Natural killer cell (primary cell): ENCODE results near the gene SBNO2. TPM values are rescaled to one million over a fixed set of nuclear protein-coding genes. Genes with fewer than 3 reads are reported as not detected.

Experiments used
- ATAC-seq, 3 donors: fragments of 150-1000 bp in 2 of 3; fragments of 200-7000 bp in 1 of 3; cut with Tn5 transposase; 1 replicate in 1 of 3; 2 replicates in 2 of 3; pipeline ENCODE4 v1.10.0; 2021; ENCODE audit warnings: mild to moderate bottlenecking in 2 of 3, moderate library complexity in 2 of 3
- DNase-seq, 2 donors: peaks; one replicate each; pipeline versions ENCODE4 v3.0.0 to v3.0.0-alpha.2; 2013 to 2021; ENCODE audit warnings: mixed read lengths in 1 of 2
- H3K27ac ChIP-seq: one replicate; pipeline ENCODE4 v1.5.1; 2013; ENCODE audit warnings: mild to moderate bottlenecking, low read length
- H3K27me3 ChIP-seq: one replicate; pipeline ENCODE4 v1.6.1; 2013; ENCODE audit warnings: low read length; ENCODE audit not compliant: control insufficient read depth, insufficient read depth
- H3K36me3 ChIP-seq: one replicate; pipeline ENCODE4 v1.6.1; 2013; ENCODE audit warnings: low read length; ENCODE audit not compliant: control insufficient read depth, insufficient read depth
- H3K4me1 ChIP-seq: one replicate; pipeline ENCODE4 v1.6.1; 2013; ENCODE audit warnings: low read length; ENCODE audit not compliant: control insufficient read depth, insufficient read depth
- H3K4me3 ChIP-seq: one replicate; pipeline ENCODE4 v1.5.1; 2013; ENCODE audit warnings: low read length
- H3K9me3 ChIP-seq: one replicate; pipeline ENCODE4 v1.6.1; 2013; ENCODE audit warnings: low read length; ENCODE audit not compliant: control insufficient read depth, insufficient read depth
- H3K27ac Mint-ChIP-seq, 2 donors: one replicate each; pipeline ENCODE4 v1.8.0; 2022; ENCODE audit warnings: mild to moderate bottlenecking in 2 of 2, mixed read lengths in 2 of 2, moderate library complexity in 1 of 2
- H3K27me3 Mint-ChIP-seq, 2 donors: one replicate each; pipeline ENCODE4 v1.8.0; 2022; ENCODE audit warnings: low read depth in 2 of 2, mixed read lengths in 2 of 2
- H3K36me3 Mint-ChIP-seq: one replicate; pipeline ENCODE4 v1.8.0; 2022; ENCODE audit warnings: mixed read lengths
- H3K4me1 Mint-ChIP-seq, 2 donors: one replicate each; pipeline ENCODE4 v1.8.0; 2022; ENCODE audit warnings: mixed read lengths in 2 of 2
- H3K4me3 Mint-ChIP-seq: one replicate; pipeline ENCODE4 v1.8.0; 2022; ENCODE audit warnings: mild to moderate bottlenecking, moderate library complexity, mixed read lengths
- H3K9me3 Mint-ChIP-seq, 2 donors: one replicate each; pipeline ENCODE4 v1.8.0; 2022; ENCODE audit warnings: mixed read lengths in 2 of 2
- WGBS: methylation state at CpG from one replicate; pipeline ENCODE4 v1.1.7; 2013; ENCODE audit warnings: missing lambda C conversion rate; ENCODE audit not compliant: insufficient coverage; 5-methylcytosine and 5-hydroxymethylcytosine counted together
- intact Hi-C: fragments of 100-400 bp; cut with micrococcal nuclease; formaldehyde crosslinking; loops from one replicate; pipeline ENCODE4 v1.14.2; 2022
- total RNA-seq, 4 donors: library from RNA; stranded (reverse); fragments of 120-200 nt in 1 of 4; gene quantifications; one replicate each; pipeline versions ENCODE4 v1.2.3 to v1.2.4, GENCODE V29; 2013 to 2022
- TF ChIP-seq, protein P1 (sequence below): fragments of 200-600 bp; IDR thresholded peaks from one replicate; pipeline ENCODE4 v1.8.0; 2022; ENCODE audit warnings: antibody characterized with exemption

The SBNO2 gene
- total RNA-seq, 3 donors from 2014 or later (not counting 1 experiment from before 2014, with no cell fraction given), result 92.0 to 106 (median 94.3) TPM

DNA sequence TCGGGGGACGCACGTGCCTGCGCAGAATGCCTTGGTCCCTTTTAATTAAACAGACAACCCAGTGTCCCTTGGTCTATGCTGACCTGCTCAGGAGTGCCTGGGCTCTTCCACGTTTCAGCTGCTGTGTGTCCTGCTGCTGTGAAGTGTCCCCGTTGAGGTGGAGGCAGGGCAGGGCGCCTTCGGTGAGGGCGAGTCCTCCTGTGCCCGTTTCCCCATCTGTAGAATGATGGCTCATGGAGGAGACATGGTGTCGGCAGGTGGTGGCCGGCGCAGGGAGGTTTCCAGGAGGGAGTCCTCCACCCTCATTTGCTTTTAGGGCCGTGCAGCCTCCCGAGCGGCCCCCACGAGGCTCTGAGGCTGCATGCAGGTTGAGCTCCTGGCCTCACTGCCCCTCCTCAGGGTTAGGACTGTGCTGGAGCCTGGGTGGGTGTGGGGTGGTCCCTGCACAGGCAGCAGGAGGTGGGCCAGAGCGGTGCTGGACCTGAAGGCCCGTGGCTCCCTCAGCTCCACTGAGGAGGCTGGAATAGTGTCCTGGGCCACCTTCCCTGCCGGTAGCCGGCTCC, 40.3 kb upstream of the SBNO2 start:
- no peak overlapping the region for H3K4me3 ChIP-seq

DNA sequence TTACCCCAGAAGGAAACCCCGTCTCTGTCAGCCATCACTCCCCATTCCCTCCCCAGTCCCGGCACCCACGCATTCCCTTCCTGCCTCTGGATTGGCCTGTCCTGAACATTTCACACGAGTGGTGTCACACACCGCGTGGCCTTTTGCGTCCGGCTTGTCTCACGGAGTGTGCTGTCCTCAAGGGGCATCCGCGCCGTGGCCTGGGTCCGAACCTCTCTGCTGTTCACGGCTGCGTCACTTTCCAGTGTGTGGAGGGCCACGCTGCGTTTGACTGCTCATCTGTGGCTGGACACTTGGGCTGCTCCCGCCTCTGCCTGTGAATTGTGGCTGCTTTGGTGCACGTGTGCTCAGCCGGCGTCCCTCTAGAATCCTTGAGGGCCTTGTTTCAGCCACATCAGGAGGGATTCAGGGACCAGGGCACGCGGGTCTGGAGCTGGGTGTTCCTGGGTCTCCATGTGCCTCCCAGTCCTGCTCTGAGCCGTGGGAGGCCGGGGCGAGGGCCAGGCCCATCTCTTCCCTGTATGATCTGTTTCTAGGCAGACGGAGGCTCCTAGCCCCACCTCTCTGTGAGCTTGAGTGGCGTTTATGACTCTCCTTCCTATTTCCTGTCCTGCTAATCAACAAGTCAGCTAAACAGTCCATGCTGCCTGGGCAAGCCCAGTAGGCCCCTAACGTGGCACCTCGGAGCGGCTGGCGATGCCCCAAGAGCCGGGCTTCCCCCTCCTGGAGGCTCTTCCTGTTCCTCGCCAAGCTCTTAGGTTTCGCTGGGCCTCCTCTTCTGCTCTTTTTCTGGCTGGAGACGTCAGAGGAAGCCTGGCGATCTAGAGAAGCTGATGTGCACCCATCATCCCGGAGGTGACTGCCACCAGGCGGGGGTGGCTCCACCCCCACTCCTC, 39.6 kb upstream of the SBNO2 start:
- peaks cover 28% of the 10 kb centered on the region for H3K4me1 ChIP-seq
- Mint-ChIP-seq H3K27me3 (no peaks in the 10 kb centered on the region), H3K4me3 (peak overlapping the region; percentile 49), H3K4me1 (peaks cover 17 to 27% of the 10 kb centered on the region in 2 donors), H3K36me3 (no peaks in the 10 kb centered on the region), H3K27ac (peak overlapping the region; percentile 82 to 89), H3K9me3 (no peaks in the 10 kb centered on the region)
- DNase-seq, result peak in 1 of 2 donors; percentile 80
- WGBS, result 63% methylated on average over 39 of the region's 39 CpGs
- peak overlapping the region; percentile 61 for H3K27ac ChIP-seq
- H3K27me3 ChIP-seq, result no peaks in the 10 kb centered on the region
- intact Hi-C loops, result no loop called here
- no peaks in the 10 kb centered on the region for H3K9me3 ChIP-seq
- H3K4me3 ChIP-seq, result no peak overlapping the region
- TF ChIP-seq, protein P1, sequence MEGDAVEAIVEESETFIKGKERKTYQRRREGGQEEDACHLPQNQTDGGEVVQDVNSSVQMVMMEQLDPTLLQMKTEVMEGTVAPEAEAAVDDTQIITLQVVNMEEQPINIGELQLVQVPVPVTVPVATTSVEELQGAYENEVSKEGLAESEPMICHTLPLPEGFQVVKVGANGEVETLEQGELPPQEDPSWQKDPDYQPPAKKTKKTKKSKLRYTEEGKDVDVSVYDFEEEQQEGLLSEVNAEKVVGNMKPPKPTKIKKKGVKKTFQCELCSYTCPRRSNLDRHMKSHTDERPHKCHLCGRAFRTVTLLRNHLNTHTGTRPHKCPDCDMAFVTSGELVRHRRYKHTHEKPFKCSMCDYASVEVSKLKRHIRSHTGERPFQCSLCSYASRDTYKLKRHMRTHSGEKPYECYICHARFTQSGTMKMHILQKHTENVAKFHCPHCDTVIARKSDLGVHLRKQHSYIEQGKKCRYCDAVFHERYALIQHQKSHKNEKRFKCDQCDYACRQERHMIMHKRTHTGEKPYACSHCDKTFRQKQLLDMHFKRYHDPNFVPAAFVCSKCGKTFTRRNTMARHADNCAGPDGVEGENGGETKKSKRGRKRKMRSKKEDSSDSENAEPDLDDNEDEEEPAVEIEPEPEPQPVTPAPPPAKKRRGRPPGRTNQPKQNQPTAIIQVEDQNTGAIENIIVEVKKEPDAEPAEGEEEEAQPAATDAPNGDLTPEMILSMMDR, result no peak
- peaks cover 11% of the 10 kb centered on the region for H3K36me3 ChIP-seq
- ATAC-seq, result peak; percentile 75 to 85 (median 76)

More for the DNA sequence above, 40.3 kb upstream of the SBNO2 start:
- Mint-ChIP-seq H3K27me3 (no peaks in the 10 kb centered on the region), H3K9me3 (no peaks in the 10 kb centered on the region), H3K36me3 (no peaks in the 10 kb centered on the region), H3K4me1 (peaks cover 17 to 26% of the 10 kb centered on the region in 2 donors), H3K27ac (peak overlapping the region; percentile 82 to 89), H3K4me3 (no peak overlapping the region)
- WGBS, result 75% methylated on average over 21 of the region's 21 CpGs
- H3K27me3 ChIP-seq, result no peaks in the 10 kb centered on the region
- peak overlapping the region; percentile 8 for H3K27ac ChIP-seq
- peaks cover 22% of the 10 kb centered on the region for H3K4me1 ChIP-seq
- no peaks in the 10 kb centered on the region for H3K9me3 ChIP-seq
- ATAC-seq, result no peak
- H3K36me3 ChIP-seq, result peaks cover 9% of the 10 kb centered on the region
- intact Hi-C loops, result no loop called here
- TF ChIP-seq, protein P1, result no peak
- DNase-seq, result no peak

DNA sequence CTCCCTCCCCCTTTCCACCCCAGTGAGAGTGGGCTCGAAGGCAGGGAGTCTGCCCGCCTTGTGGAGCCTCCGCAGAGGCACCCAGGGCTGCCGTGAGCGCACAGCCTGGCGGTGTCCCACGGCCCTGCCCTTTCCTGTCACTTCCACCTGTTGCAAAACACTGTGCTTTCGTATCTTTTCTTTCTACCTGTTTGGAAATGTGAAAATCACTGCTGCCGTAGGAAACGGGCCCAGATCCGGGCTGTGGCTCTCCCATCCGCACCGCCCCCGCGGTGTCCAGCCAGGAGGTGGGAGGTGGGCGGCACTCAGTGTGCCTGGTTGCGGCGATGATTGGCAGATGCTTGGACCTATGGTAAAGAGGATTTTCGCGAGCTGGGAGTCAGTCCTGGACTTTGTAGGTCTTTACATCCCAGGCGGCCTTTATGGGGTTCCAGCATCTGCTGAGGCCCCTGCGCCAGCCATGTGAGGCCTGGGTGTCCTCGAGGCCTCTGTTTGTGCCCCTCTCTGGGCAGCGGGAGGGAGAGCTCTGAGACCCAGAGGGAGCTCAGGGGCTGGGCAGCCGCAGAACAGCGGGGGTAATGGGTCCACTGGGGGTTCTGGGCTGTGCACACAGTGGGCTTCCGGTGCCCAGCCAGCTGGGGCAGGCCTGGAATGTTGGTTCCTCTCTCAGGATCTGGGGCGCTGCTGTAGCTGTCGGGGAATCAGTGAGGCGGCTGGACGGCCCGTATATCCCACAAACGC, 37.6 kb upstream of the SBNO2 start:
- no peak overlapping the region for H3K4me3 Mint-ChIP-seq
- Histone ChIP-seq H3K4me1 (peaks cover 46% of the 10 kb centered on the region), H3K4me3 (no peak overlapping the region), H3K9me3 (no peaks in the 10 kb centered on the region), H3K27me3 (no peaks in the 10 kb centered on the region), H3K27ac (no peak overlapping the region), H3K36me3 (peaks cover 11% of the 10 kb centered on the region)
- H3K36me3 Mint-ChIP-seq, result no peaks in the 10 kb centered on the region
- peak overlapping the region in 1 of 2 donors; percentile 29 for H3K27ac Mint-ChIP-seq
- 92% methylated on average over 33 of the region's 33 CpGs for WGBS
- H3K27me3 Mint-ChIP-seq, result no peaks in the 10 kb centered on the region
- no peak for DNase-seq
- H3K9me3 Mint-ChIP-seq, result no peaks in the 10 kb centered on the region
- no peak for ATAC-seq
- TF ChIP-seq, protein P1, result no peak
- intact Hi-C loops, result no loop called here
- peaks cover 30 to 42% of the 10 kb centered on the region in 2 donors for H3K4me1 Mint-ChIP-seq
